HG03139 (cell line): ENCODE results near the gene MGLL.

Experiments used
- ATAC-seq: cut with Tn5 transposase; IDR thresholded peaks from one replicate; pipeline ENCODE4 v1.9.1; 2021; ENCODE audit not compliant: unreplicated experiment

Gene MGLL

GRCh38 chr3:127835993-127836882 lies 13.9 kb upstream of the MGLL start:
- peak; percentile 81 for ATAC-seq

GRCh38 chr3:127834771-127835170 lies 12.5 kb upstream of the MGLL start:
- ATAC-seq, result no peak

- ATAC-seq, result no peak
Measured at GRCh38 chr3:127833281-127834032, 11.1 kb upstream of the MGLL start.

GRCh38 chr3:127831723-127832172 lies 9.4 kb upstream of the MGLL start:
- ATAC-seq, result no peak

GRCh38 chr3:127829537-127829936 lies 7.2 kb upstream of the MGLL start:
- ATAC-seq, result no peak

GRCh38 chr3:127827808-127828207 lies 5.5 kb upstream of the MGLL start:
- no peak for ATAC-seq

GRCh38 chr3:127825756-127826155 lies 3.4 kb upstream of the MGLL start:
- ATAC-seq, result no peak

- no peak for ATAC-seq
Measured at GRCh38 chr3:127824151-127824825, 2.0 kb upstream of the MGLL start.

GRCh38 chr3:127823426-127823857 lies 1.1 kb upstream of the MGLL start:
- no peak for ATAC-seq

GRCh38 chr3:127822682-127823425 lies 539 bp upstream of the MGLL start:
- no peak for ATAC-seq

- no peak for ATAC-seq
Measured at GRCh38 chr3:127821394-127821793, 921 bp downstream of the MGLL start.

- ATAC-seq, result no peak
Measured at GRCh38 chr3:127820826-127821313, 1.4 kb downstream of the MGLL start.

GRCh38 chr3:127820221-127820825 lies 2.0 kb downstream of the MGLL start:
- peak; percentile 36 for ATAC-seq

GRCh38 chr3:127819656-127820055 lies 2.7 kb downstream of the MGLL start:
- no peak for ATAC-seq

- no peak for ATAC-seq
Measured at GRCh38 chr3:127819086-127819485, 3.2 kb downstream of the MGLL start.

GRCh38 chr3:127817406-127817841 lies 4.9 kb downstream of the MGLL start:
- ATAC-seq, result no peak

- ATAC-seq, result no peak
Measured at GRCh38 chr3:127816783-127817405, 5.4 kb downstream of the MGLL start.

- ATAC-seq, result no peak
Measured at GRCh38 chr3:127815641-127816605, 6.4 kb downstream of the MGLL start.
